Ascending aorta (tissue), 2 donors: ENCODE measurements around the gene DKC1. TPM values are rescaled to one million over a fixed set of nuclear protein-coding genes. Genes with fewer than 3 reads are reported as not detected.

Source experiments
- DNase-seq, 2 donors: peaks; one replicate each; pipeline ENCODE4 v3.0.0-alpha.2; 2019; ENCODE audit warnings: low spot score in 2 of 2
- H3K27ac ChIP-seq, 2 donors: fragments of 200-600 bp; sonication (generic); one replicate each; pipeline ENCODE4 v1.5.1; 2016 to 2017; ENCODE audit warnings: mild to moderate bottlenecking in 1 of 2
- H3K27me3 ChIP-seq: fragments of 200-600 bp; sonication (generic); one replicate; pipeline ENCODE4 v1.5.1; 2017
- H3K36me3 ChIP-seq, 2 donors: fragments of 200-600 bp; sonication (generic); one replicate each; pipeline ENCODE4 v1.5.1; 2016
- H3K4me1 ChIP-seq, 2 donors: fragments of 200-600 bp; sonication (generic); one replicate each; pipeline ENCODE4 v1.5.1; 2016 to 2017; ENCODE audit warnings: mild to moderate bottlenecking in 1 of 2
- H3K4me3 ChIP-seq, 2 donors: fragments of 200-600 bp; sonication (generic); one replicate each; pipeline ENCODE4 v1.5.1; 2016 to 2017; ENCODE audit warnings: mild to moderate bottlenecking in 1 of 2
- H3K9me3 ChIP-seq, 2 donors: fragments of 200-600 bp; sonication (generic); one replicate each; pipeline ENCODE4 v1.5.1; 2016
- CTCF ChIP-seq, 3 experiments: fragments of 200-600 bp in 2 of 3; fragments of 450-650 bp in 1 of 3; sonication (generic) in 2 of 3; IDR thresholded peaks; one replicate each; pipeline ENCODE4 v1.5.1; 2016 to 2019; ENCODE audit warnings: antibody characterized with exemption in 3 of 3, mild to moderate bottlenecking in 1 of 3, moderate library complexity in 1 of 3
- intact Hi-C: fragments of 100-400 bp; cut with DNase I; formaldehyde crosslinking; loops from one replicate; pipeline ENCODE4 v1.15.1; 2023
- total RNA-seq: library from RNA; depleted of rRNA; stranded (reverse); fragments of >200 nt; gene quantifications from one replicate; pipeline ENCODE4 v1.1.0, GENCODE V29; 2016

Gene DKC1
- 3.4 TPM for total RNA-seq

- peak in 1 of 3 experiments; percentile 28 for TF ChIP-seq CTCF (IDR thresholded peaks at IDR 0.05)
- no peaks in the 10 kb centered on the region for H3K4me1 ChIP-seq
- peak within 1 kb of the TSS; percentile 57 to 74 for H3K4me3 ChIP-seq
- intact Hi-C loops: loop anchor here (1.0 kb wide), 1 partner anchor 43 kb away; the partner anchor contains the start of gene MPP1
- H3K36me3 ChIP-seq: peaks cover 4 to 14% of the 10 kb centered on the region in 2 donors
- DNase-seq: peak; percentile 81 to 97
- H3K27ac ChIP-seq: peak within 1 kb of the TSS; percentile 35 to 58
- H3K27me3 ChIP-seq: no peaks in the 10 kb centered on the region
- H3K9me3 ChIP-seq: no peaks in the 10 kb centered on the region
These were observed at the start of gene DKC1 for GRCh38 chrX:154762537-154763296. DKC1 (plus strand) TSS chrX:154762864; CDS start chrX:154762966, 102 bp downstream.

- H3K4me1 ChIP-seq: no peaks in the 10 kb centered on the region
- intact Hi-C loops: loop anchor here (5.0 kb wide), 1 partner anchor 32 kb away; no protein-coding TSS in a partner anchor
- H3K36me3 ChIP-seq: no peaks in the 10 kb centered on the region
- TF ChIP-seq CTCF (IDR thresholded peaks at IDR 0.05): peak; percentile 28 to 71 (median 70)
- H3K9me3 ChIP-seq: no peaks in the 10 kb centered on the region
- no peak overlapping the region for H3K27ac ChIP-seq
- no peak overlapping the region for H3K4me3 ChIP-seq
- no peak for DNase-seq
- H3K27me3 ChIP-seq: no peaks in the 10 kb centered on the region
These were observed 47.7 kb upstream of the DKC1 start for GRCh38 chrX:154714925-154715324.

GRCh38 chrX:154715825-154716224, 46.8 kb upstream of the DKC1 start:
- DNase-seq: no peak
- Histone ChIP-seq H3K27ac (no peak overlapping the region), H3K4me3 (no peak overlapping the region), H3K27me3 (no peaks in the 10 kb centered on the region), H3K4me1 (no peaks in the 10 kb centered on the region), H3K36me3 (no peaks in the 10 kb centered on the region), H3K9me3 (no peaks in the 10 kb centered on the region)
- intact Hi-C loops: no loop called here
- TF ChIP-seq CTCF (IDR thresholded peaks at IDR 0.05): no peak

GRCh38 chrX:154717824-154718223, 44.8 kb upstream of the DKC1 start:
- intact Hi-C loops: no loop called here
- H3K4me1 ChIP-seq: no peaks in the 10 kb centered on the region
- TF ChIP-seq CTCF (IDR thresholded peaks at IDR 0.05): no peak
- H3K4me3 ChIP-seq: no peak overlapping the region
- no peaks in the 10 kb centered on the region for H3K27me3 ChIP-seq
- H3K9me3 ChIP-seq: no peaks in the 10 kb centered on the region
- no peak for DNase-seq
- H3K27ac ChIP-seq: no peak overlapping the region
- H3K36me3 ChIP-seq: no peaks in the 10 kb centered on the region

- H3K9me3 ChIP-seq: no peaks in the 10 kb centered on the region
- no peaks in the 10 kb centered on the region for H3K4me1 ChIP-seq
- no peak for DNase-seq
- H3K4me3 ChIP-seq: no peak overlapping the region
- no peaks in the 10 kb centered on the region for H3K27me3 ChIP-seq
- no peak overlapping the region for H3K27ac ChIP-seq
- no peak for TF ChIP-seq CTCF (IDR thresholded peaks at IDR 0.05)
- H3K36me3 ChIP-seq: no peaks in the 10 kb centered on the region
- intact Hi-C loops: no loop called here
These were observed 44.0 kb upstream of the DKC1 start for GRCh38 chrX:154718616-154719015.
